Hepatocyte (in vitro differentiated cells): ENCODE data around the gene MLXIP. TPM values are rescaled to one million over a fixed set of nuclear protein-coding genes. Genes with fewer than 3 reads are reported as not detected.

Experiments used
- DNase-seq: peaks from one replicate; pipeline ENCODE4 v3.0.0-alpha.2; 2016; ENCODE audit warnings: low spot score
- H2AFZ ChIP-seq: fragments of 200-600 bp; sonication (generic); 2 replicates; pipeline ENCODE4 v1.6.0; 2016; ENCODE audit warnings: antibody characterized with exemption, mild to moderate bottlenecking
- H3K27ac ChIP-seq: fragments of 200-600 bp; sonication (generic); 2 replicates; pipeline ENCODE4 v1.5.1; 2016; ENCODE audit warnings: mild to moderate bottlenecking
- H3K27me3 ChIP-seq: fragments of 200-600 bp; sonication (generic); 2 replicates; pipeline ENCODE4 v1.6.1; 2016
- H3K36me3 ChIP-seq: fragments of 200-600 bp; sonication (generic); replicated peaks from 2 replicates; pipeline ENCODE4 v1.5.1; 2016; ENCODE audit warnings: low read depth; ENCODE audit not compliant: insufficient read depth
- H3K4me1 ChIP-seq: fragments of 200-600 bp; sonication (generic); 2 replicates; pipeline ENCODE4 v1.5.1; 2016; ENCODE audit warnings: mild to moderate bottlenecking, moderate library complexity; ENCODE audit not compliant: insufficient read depth
- H3K4me2 ChIP-seq: fragments of 200-600 bp; sonication (generic); 2 replicates; pipeline ENCODE4 v1.6.0; 2016
- H3K4me3 ChIP-seq: fragments of 200-600 bp; sonication (generic); 2 replicates; pipeline ENCODE4 v1.5.1; 2016; ENCODE audit warnings: mild to moderate bottlenecking
- H3K79me2 ChIP-seq: fragments of 200-600 bp; sonication (generic); 2 replicates; pipeline ENCODE4 v1.6.0; 2017; ENCODE audit warnings: mild to moderate bottlenecking
- H3K9me2 ChIP-seq: fragments of 200-600 bp; sonication (generic); replicated peaks from 2 replicates; pipeline ENCODE4 v1.6.0; 2017; ENCODE audit warnings: mild to moderate bottlenecking; ENCODE audit not compliant: insufficient read depth
- H3K9me3 ChIP-seq: fragments of 200-600 bp; sonication (generic); 2 replicates; pipeline ENCODE4 v1.5.1; 2016; ENCODE audit warnings: low read depth, mild to moderate bottlenecking
- H4K20me1 ChIP-seq: fragments of 200-600 bp; sonication (generic); 2 replicates; pipeline ENCODE4 v1.6.0; 2016; ENCODE audit warnings: mild to moderate bottlenecking; ENCODE audit not compliant: insufficient read depth, poor library complexity, severe bottlenecking
- EZH2 ChIP-seq: fragments of 200-600 bp; sonication (generic); IDR thresholded peaks from 2 replicates; pipeline ENCODE4 v1.6.1; 2016; ENCODE audit warnings: antibody characterized with exemption, mild to moderate bottlenecking, borderline replicate concordance
- EZH2phosphoT487 ChIP-seq: fragments of 200-600 bp; sonication (generic); IDR thresholded peaks from one replicate; pipeline ENCODE4 v1.6.1; 2018; ENCODE audit warnings: antibody characterized with exemption, mild to moderate bottlenecking, low read depth, moderate library complexity; ENCODE audit not compliant: unreplicated experiment, severe bottlenecking
- WGBS: methylation state at CpG from one replicate; pipeline ENCODE4 v1.1.6; 2016; ENCODE audit warnings: low lambda C conversion rate; ENCODE audit errors: missing lambda C conversion rate; 5-methylcytosine and 5-hydroxymethylcytosine counted together
- polyA plus RNA-seq: library from polyadenylated mRNA; unstranded; fragments of >200 nt; fragmentation: Nextera tagmentation; extraction: Ambion mirVana; gene quantifications from 2 replicates; pipeline ENCODE4 v1.2.1, GENCODE V29; 2016
- total RNA-seq: library from RNA; depleted of rRNA; stranded (reverse); fragments of >200 nt; gene quantifications from 2 replicates; pipeline ENCODE4 v1.2.3, GENCODE V29; 2014
- TF ChIP-seq, protein P1 (sequence below): fragments of 200-600 bp; sonication (generic); IDR thresholded peaks from 2 replicates; pipeline ENCODE4 v1.5.1; 2016; ENCODE audit warnings: antibody characterized with exemption, mild to moderate bottlenecking; ENCODE audit not compliant: poor library complexity

Gene MLXIP
- total and polyA plus RNA-seq, 2 experiments from 2014 or later = 11.5 to 33.1 TPM

DNA sequence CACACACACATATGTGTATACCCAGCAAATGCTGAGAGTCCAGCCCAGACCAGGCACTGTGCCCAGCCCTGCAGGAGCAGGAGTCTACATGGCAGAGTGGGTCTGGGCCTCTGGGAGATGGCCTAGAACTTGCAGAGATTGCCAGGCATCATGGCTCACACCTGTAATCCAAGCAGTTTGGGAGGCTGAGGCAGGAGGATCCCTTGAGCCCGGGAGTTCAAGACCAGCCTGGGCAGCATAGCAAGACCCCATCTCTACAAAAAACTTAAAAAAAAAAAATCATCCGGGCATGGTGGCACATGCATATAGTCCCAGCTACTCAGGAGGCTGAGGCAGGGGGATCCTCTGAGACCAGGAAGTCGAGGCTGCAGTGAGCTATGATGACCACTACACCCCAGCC is 20.8 kb upstream of the MLXIP start:
- TF ChIP-seq, protein P1, sequence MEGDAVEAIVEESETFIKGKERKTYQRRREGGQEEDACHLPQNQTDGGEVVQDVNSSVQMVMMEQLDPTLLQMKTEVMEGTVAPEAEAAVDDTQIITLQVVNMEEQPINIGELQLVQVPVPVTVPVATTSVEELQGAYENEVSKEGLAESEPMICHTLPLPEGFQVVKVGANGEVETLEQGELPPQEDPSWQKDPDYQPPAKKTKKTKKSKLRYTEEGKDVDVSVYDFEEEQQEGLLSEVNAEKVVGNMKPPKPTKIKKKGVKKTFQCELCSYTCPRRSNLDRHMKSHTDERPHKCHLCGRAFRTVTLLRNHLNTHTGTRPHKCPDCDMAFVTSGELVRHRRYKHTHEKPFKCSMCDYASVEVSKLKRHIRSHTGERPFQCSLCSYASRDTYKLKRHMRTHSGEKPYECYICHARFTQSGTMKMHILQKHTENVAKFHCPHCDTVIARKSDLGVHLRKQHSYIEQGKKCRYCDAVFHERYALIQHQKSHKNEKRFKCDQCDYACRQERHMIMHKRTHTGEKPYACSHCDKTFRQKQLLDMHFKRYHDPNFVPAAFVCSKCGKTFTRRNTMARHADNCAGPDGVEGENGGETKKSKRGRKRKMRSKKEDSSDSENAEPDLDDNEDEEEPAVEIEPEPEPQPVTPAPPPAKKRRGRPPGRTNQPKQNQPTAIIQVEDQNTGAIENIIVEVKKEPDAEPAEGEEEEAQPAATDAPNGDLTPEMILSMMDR = no peak
- TF ChIP-seq EZH2phosphoT487 (no peak), EZH2 (no peak)
- no peaks in the 10 kb centered on the region for H4K20me1 ChIP-seq
- H3K4me1 ChIP-seq = peaks cover 14% of the 10 kb centered on the region
- H3K27me3 ChIP-seq = no peaks in the 10 kb centered on the region
- H3K4me3 ChIP-seq = no peak overlapping the region
- no peak overlapping the region for H3K27ac ChIP-seq
- no peak overlapping the region for H2AFZ ChIP-seq
- no peaks in the 10 kb centered on the region for H3K36me3 ChIP-seq
- H3K4me2 ChIP-seq = no peak overlapping the region
- H3K79me2 ChIP-seq = no peaks in the 10 kb centered on the region
- 97% methylated on average over 3 of the region's 3 CpGs for WGBS
- H3K9me2 ChIP-seq = no peaks in the 10 kb centered on the region
- H3K9me3 ChIP-seq = no peaks in the 10 kb centered on the region
- DNase-seq = no peak

DNA sequence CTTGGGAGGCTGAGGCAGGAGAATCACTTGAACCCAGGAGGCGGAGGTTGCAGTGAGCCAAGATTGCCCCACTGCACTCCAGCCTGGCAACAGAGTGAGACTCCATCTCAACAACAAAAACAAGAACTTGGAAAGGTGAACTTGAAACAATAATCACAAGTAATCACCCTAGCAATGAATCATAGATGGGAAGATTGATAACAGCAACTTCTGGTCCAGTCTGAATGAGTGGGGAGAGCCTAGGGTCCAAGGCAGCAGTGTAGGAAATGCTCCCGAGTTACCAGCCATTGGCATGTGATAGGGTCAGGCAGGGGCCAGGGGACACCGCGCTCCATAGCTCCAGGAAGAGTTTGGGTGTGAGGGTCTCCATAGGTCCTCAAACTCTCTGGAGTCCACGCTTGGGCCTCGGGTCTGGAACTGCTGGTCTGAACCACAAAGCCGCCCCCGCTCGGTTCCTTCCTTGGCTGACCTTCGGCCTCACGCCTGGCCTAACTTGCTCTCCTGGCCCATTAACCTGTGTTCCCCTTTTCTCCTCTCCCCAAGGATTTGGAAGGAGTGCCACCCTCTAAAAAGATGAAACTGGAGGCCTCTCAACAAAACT is 19.9 kb upstream of the MLXIP start:
- no peaks in the 10 kb centered on the region for H3K36me3 ChIP-seq

DNA sequence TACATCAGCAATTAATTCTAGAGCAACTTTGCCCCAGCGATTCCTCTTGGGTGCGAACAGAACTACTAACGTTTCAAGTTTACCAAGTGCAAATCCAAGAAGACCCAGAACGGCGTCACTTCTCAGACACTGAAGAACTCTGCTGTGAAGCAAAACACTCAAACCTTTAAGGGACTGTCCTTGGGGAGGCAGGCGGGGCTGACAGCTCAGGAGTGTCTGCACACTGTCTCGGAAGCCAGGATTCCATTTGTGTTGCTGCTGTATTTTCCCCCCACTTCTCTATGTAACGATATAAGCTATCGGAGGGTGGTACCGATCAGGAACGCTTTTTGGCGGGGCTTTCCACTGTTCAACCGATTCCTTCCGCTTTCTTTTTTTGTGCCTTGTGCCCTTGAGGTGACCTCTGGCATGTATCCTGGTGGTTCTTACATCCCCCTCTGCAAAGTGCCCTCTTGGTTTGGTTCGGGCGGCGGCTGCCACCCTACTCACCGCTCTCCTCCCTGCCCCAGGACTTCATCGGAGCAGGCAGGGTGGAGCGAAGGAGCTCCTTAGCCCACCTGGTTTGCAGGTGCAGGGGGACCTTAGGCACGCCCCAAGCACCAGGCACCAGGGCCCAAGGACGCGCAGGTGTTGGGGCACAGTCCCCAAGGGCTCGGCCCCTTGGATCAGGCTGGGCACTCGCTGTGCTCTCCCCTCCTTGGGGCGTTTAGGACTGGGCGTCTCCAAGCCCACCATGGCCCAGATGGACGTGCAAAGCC is 19.2 kb upstream of the MLXIP start:
- 95% methylated on average over 24 of the region's 28 CpGs for WGBS
- Histone ChIP-seq H4K20me1 (no peaks in the 10 kb centered on the region), H2AFZ (no peak overlapping the region), H3K79me2 (no peaks in the 10 kb centered on the region), H3K27ac (no peak overlapping the region), H3K27me3 (no peaks in the 10 kb centered on the region), H3K4me1 (peaks cover 25% of the 10 kb centered on the region), H3K9me3 (no peaks in the 10 kb centered on the region), H3K4me2 (no peak overlapping the region), H3K36me3 (no peaks in the 10 kb centered on the region), H3K9me2 (no peaks in the 10 kb centered on the region), H3K4me3 (no peak overlapping the region)
- no peak for DNase-seq
- TF ChIP-seq EZH2 (no peak), EZH2phosphoT487 (no peak)
- TF ChIP-seq, protein P1 = no peak

More for the DNA sequence above, 19.9 kb upstream of the MLXIP start:
- Histone ChIP-seq H3K4me3 (no peak overlapping the region), H3K9me3 (no peaks in the 10 kb centered on the region), H3K4me1 (peaks cover 21% of the 10 kb centered on the region), H3K27ac (no peak overlapping the region), H3K9me2 (no peaks in the 10 kb centered on the region), H3K4me2 (no peak overlapping the region), H2AFZ (no peak overlapping the region), H3K79me2 (no peaks in the 10 kb centered on the region), H4K20me1 (no peaks in the 10 kb centered on the region), H3K27me3 (no peaks in the 10 kb centered on the region)
- DNase-seq = no peak
- TF ChIP-seq, protein P1 = no peak
- no peak for TF ChIP-seq EZH2
- TF ChIP-seq EZH2phosphoT487 = no peak
- 98% methylated on average over 11 of the region's 11 CpGs for WGBS
